ENCODE measurements around the gene STX10. TPM values are rescaled to one million over a fixed set of nuclear protein-coding genes. Genes with fewer than 3 reads are reported as not detected.

STX10 gene
- total and polyA plus RNA-seq, 2 experiments from 2014 or later, result 66.5 to 82.2 TPM

DNA sequence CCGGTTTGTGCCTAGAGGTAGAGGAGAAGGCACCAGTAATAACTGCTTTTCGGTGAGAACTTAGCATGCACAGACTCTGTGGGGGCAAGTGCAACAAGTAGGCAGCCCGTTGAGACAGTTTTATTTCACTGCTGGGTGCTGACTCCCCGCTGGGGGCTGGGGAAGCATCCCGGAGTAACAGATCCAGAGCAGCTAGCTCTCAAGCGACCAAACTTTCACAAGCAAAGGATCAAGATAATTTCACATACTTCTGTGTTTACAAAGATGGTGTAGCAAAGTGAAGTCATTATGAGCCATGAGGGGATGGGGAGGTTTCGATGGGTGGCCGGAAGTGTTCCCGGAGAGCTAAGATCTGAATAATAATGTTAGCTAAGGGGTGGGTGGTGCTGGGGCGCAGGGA is 29.4 kb downstream of the STX10 start:
- Histone ChIP-seq H3K4me3 (no peak overlapping the region), H2AFZ (no peak overlapping the region), H3K9me3 (ENCODE audit: low read depth) (no peaks in the 10 kb centered on the region), H3K9me2 (replicated peaks; ENCODE audit: insufficient read depth) (no peaks in the 10 kb centered on the region), H3K27ac (no peak overlapping the region), H3K4me2 (peak overlapping the region; percentile 25), H3K79me2 (peaks cover 77% of the 10 kb centered on the region), H3K36me3 (replicated peaks; ENCODE audit: insufficient read depth, low read depth) (no peaks in the 10 kb centered on the region), H3K4me1 (ENCODE audit: insufficient read depth) (peaks cover 35% of the 10 kb centered on the region), H4K20me1 (ENCODE audit: insufficient read depth, poor library complexity, severe bottlenecking) (peaks cover 38% of the 10 kb centered on the region), H3K27me3 (no peaks in the 10 kb centered on the region)
- TF ChIP-seq EZH2 (IDR thresholded peaks at IDR 0.05; ENCODE audit: borderline replicate concordance), result no peak
- TF ChIP-seq CTCF (IDR thresholded peaks at IDR 0.05; ENCODE audit: poor library complexity), result no peak
- TF ChIP-seq EZH2phosphoT487 (IDR thresholded peaks at IDR 0.05; ENCODE audit: low read depth, severe bottlenecking, unreplicated experiment), result no peak
- no peak for DNase-seq (ENCODE audit: low spot score)
- 71% methylated on average over 10 of the region's 10 CpGs for WGBS (ENCODE audit: low lambda C conversion rate, missing lambda C conversion rate)

DNA sequence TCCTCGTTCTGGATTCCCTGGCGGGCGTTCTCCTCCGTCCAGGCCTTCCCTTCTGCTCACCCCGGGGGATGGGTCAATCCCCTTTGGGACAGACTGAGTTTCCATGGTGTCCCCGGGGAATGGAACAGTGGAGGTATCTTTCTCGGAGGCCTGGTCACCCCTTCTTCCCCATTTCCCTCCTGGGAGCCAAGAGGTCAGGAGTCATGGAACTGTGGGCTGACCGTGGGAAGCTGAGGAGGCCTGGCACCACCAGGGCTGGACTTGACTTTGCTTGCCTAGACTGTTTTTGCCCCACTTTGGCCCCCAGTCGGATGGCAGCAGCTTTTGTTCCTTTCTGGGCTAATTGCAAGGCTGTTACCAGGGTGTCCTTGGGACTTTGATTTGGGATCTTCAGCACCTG is 30.1 kb downstream of the STX10 start:
- Histone ChIP-seq H3K4me1 (ENCODE audit: insufficient read depth) (peaks cover 39% of the 10 kb centered on the region), H3K9me3 (ENCODE audit: low read depth) (no peaks in the 10 kb centered on the region), H3K79me2 (peaks cover 79% of the 10 kb centered on the region), H4K20me1 (ENCODE audit: insufficient read depth, poor library complexity, severe bottlenecking) (peaks cover 38% of the 10 kb centered on the region), H3K4me3 (no peak overlapping the region), H3K36me3 (replicated peaks; ENCODE audit: insufficient read depth, low read depth) (no peaks in the 10 kb centered on the region), H2AFZ (no peak overlapping the region), H3K9me2 (replicated peaks; ENCODE audit: insufficient read depth) (no peaks in the 10 kb centered on the region), H3K4me2 (peak overlapping the region; percentile 25), H3K27ac (peak overlapping the region; percentile 27), H3K27me3 (no peaks in the 10 kb centered on the region)
- TF ChIP-seq CTCF (IDR thresholded peaks at IDR 0.05; ENCODE audit: poor library complexity) (no peak), EZH2 (IDR thresholded peaks at IDR 0.05; ENCODE audit: borderline replicate concordance) (no peak), EZH2phosphoT487 (IDR thresholded peaks at IDR 0.05; ENCODE audit: low read depth, severe bottlenecking, unreplicated experiment) (no peak)
- no peak for DNase-seq (ENCODE audit: low spot score)
- 77% methylated on average over 9 of the region's 9 CpGs for WGBS (ENCODE audit: low lambda C conversion rate, missing lambda C conversion rate)

DNA sequence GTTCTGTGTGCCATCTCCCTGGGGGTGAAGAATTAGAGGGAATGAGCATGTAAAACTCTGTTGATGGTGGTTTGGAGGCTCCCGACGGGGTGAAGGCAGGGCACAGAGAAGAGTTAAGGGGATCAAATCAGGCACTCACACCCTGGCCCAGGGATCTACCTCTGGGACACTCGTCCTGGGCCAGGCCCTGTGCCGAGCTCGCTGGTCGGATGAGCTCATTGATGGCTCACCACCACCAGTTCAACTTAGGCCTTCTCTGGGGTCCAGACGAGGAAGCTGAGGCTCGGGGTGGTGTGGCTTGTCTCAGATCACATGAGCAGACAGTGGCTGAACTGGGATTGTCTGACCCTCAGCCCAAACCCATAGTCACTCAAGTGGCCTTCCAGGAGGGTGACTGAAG is 30.5 kb downstream of the STX10 start:
- peaks cover 38% of the 10 kb centered on the region for H4K20me1 ChIP-seq (ENCODE audit: insufficient read depth, poor library complexity, severe bottlenecking)
- H3K79me2 ChIP-seq, result peaks cover 79% of the 10 kb centered on the region
- no peaks in the 10 kb centered on the region for H3K9me3 ChIP-seq (ENCODE audit: low read depth)
- H3K4me2 ChIP-seq, result peak overlapping the region; percentile 86
- no peaks in the 10 kb centered on the region for H3K9me2 ChIP-seq (replicated peaks; ENCODE audit: insufficient read depth)
- peak overlapping the region; percentile 27 for H3K27ac ChIP-seq
- H3K4me3 ChIP-seq, result no peak overlapping the region
- H3K4me1 ChIP-seq (ENCODE audit: insufficient read depth), result peaks cover 39% of the 10 kb centered on the region
- H3K36me3 ChIP-seq (replicated peaks; ENCODE audit: insufficient read depth, low read depth), result no peaks in the 10 kb centered on the region
- no peaks in the 10 kb centered on the region for H3K27me3 ChIP-seq
- WGBS (ENCODE audit: low lambda C conversion rate, missing lambda C conversion rate), result 88% methylated on average over 8 of the region's 8 CpGs
- no peak for TF ChIP-seq EZH2 (IDR thresholded peaks at IDR 0.05; ENCODE audit: borderline replicate concordance)
- TF ChIP-seq CTCF (IDR thresholded peaks at IDR 0.05; ENCODE audit: poor library complexity), result no peak
- no peak for TF ChIP-seq EZH2phosphoT487 (IDR thresholded peaks at IDR 0.05; ENCODE audit: low read depth, severe bottlenecking, unreplicated experiment)
- no peak overlapping the region for H2AFZ ChIP-seq
- no peak for DNase-seq (ENCODE audit: low spot score)

Data from hepatocyte (in vitro differentiated cells).